DMS53 treated with DMSO at 0.1 percent for 48 hours (cell line): ENCODE results near the gene MARCHF10.

Experiments
- DNase-seq: peaks from one replicate; lab custom pipeline; 2025; ENCODE audit not compliant: unreplicated experiment; lab: John Stamatoyannopoulos, UW

MARCHF10 gene

GRCh38 chr17:62822080-62822904 is 14.2 kb upstream of the MARCHF10 start:
- no peak for DNase-seq

DNA sequence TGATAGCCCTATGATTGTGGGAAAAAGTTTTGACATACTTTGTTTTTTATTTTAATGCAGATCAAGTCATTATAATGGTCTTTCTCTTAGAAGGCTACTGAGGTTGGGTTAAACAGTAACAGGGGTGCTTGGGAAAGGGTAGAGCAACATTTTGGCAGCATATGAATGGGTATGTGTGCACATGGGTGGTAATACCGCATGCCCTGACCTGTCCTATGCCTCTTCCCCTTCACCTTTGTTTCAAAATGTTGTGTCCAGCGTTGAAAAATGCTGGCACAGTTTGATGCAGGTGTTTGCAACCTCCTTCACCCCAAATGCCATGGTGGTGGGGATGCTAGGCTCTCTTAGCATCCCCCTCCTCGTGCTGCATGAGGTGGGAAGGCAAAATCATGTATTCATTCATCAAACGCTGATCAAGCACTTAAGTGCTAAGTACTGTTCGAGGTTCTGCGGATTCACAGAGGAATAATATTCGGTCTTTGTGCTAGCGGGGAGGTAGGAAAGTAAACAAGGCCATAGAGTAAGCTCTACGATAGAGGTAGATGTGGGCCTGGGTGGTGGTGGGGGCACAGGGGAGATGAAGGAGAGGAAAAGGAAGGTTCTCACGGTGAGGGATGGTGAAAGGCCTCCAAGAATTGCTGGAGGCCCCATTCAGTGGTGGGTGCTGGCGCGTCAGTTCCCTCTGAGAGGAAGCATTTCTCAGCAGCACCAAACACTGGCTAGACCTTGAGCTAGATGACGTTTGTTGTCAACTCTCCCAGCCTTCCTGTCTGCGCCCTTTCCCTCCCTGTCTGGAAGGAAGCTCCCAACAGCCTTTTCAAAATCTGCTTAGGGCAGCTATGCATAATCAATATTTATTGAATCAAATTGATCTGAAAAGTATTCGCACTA is 13.3 kb upstream of the MARCHF10 start:
- no peak for DNase-seq

DNA sequence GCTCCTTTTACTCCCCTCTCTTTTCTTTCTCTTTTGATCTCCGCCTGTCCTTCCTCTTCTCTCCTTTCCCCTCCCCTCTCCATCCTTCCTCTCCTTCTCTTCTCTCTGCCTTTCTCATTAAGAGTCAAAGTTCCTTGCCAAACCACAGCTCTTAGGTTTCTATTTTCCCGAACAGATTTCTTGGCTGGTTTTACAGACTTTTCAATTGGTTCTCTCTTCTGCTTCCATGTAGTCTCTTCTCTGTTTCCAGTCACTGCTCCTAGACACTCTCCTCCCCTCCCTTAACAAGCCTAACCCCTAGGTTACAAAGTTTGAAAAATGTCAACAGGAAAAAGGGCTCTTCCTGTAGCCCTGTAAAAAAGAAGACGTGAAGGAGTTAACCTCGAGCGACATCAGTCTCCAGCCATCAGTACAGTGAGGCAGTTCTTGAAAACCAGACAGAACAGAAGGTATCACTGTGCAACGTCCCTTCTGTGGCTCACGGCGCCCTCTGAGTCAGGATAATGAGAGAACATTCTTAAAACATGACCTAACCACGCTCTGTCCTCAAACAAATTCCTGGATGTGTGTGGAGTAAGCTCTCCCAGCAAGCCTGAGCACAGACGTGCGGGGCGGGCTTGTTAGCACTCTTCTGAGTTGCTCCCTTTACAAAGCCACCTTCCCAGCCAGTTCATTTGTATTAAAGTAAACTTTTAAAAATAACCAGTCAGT is 11.6 kb upstream of the MARCHF10 start:
- DNase-seq, result peak; percentile 29

DNA sequence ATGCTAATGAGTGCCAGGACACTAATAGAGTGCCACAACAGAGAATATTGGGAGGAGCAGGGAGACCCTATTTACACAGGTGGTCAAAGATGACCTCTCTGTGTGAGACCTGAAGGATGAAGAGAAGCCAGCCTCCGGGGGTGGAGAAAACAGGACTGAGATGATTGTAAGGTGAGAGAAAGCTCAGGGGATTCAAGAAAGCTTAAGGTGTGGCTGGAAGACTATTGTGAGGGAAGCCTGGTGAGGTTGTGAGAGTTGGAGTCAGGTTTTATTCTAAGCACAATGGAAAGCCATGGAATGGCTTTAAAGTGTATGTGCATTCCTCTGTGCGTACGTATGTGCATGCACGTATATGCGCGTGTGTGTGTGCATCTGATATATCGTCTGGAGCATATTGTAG is 10.4 kb upstream of the MARCHF10 start:
- DNase-seq, result no peak

GRCh38 chr17:62816282-62816839 is 8.2 kb upstream of the MARCHF10 start:
- DNase-seq, result no peak

DNA sequence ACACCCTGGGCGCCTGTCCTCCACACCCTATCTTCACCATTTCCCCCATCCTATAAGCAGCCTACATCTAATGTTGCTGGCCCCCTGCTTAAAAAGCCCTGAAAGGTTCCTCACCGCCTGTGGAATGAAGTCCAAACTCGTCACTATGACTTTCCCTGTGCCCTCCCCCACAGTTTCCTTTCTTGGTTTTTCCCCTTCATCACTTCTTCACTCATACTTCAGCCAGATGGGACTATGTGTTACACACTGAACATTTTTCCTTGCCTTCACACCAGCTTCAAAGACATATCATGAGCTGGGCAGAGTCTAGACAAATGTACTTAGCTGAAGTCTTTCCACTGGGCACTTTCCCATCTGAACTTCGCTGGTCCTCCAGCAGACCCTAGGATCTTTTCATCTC is 1.5 kb upstream of the MARCHF10 start:
- DNase-seq, result no peak

GRCh38 chr17:62808576-62808970 is 459 bp upstream of the MARCHF10 start:
- peak; percentile 56 for DNase-seq

GRCh38 chr17:62805234-62805633 is 2.9 kb downstream of the MARCHF10 start:
- no peak for DNase-seq

DNA sequence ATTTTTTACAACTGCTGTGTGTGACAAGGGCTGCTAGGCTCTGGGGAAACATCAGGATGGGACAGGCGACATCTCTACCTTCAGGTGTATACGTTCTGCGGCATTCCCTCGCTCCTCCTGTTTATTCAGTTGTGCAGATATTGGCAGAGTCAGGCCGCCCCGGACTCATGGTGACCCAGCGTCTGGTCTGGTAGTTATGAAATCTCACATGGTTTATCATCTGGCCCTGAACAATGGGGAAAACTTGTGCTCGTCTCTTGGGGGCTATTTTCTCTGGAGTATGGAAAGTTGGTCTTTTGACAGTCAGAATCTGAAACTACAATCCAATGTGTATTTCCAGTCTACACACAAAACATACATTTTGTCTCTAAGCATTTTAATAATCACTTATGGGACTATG is 3.3 kb downstream of the MARCHF10 start:
- DNase-seq, result peak; percentile 27

GRCh38 chr17:62804025-62804424 is 4.1 kb downstream of the MARCHF10 start:
- no peak for DNase-seq

DNA sequence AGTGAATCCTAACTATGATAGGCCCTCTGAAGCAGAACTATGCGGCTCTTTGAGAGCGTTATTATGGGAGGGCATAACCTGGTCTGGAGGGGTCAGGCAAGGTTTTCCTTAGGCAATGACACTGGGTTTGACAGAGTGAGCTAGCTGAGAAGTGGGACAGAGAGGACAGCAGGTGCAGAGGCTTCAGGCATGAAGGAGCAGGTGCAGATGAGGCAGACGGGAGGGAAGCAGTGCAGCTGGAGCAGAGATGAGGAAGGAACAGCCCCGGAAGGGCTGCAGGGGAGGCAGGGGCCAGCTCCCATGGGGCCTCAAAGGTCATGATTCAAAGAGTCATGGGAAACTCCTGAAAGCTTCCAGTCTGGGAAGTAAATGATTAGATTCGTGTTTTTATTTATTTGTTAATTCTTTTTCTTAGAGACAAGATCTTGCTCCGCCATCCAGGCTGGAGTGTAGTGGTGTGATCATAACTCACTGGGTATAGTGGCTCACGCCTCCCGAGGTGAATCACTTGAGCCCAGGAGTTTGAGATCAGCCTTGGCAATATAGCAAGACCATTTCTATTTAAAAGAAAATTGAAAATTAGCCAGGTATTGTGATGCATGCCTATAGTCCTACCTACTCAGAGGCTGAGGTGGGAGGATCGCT is 5.4 kb downstream of the MARCHF10 start:
- DNase-seq, result peak; percentile 78

DNA sequence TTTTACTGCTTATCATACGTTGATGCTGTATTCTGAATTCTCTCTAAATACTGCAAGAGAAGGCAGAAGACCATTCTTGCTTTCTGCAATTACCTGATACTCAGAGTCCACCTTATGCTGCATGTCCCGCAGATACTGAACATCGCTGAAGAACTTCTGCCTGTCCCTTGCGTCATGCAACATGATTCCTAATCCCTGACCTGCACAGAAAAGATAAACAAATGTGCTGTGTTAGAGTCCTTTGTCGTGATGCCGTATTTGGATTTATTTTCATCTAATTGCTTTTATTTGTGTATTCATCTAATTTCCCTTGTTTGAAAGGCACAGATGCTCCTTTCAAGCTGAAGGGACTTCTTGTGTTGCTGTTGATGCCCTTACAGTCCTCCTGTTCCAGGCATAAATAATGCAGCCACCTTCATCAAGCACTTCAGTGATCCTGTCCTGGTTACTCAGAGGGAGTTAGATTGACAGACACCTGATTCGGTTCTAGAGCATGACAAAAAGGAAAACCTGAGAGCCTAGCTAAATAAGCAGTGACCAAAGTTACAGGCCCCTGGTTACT is 6.5 kb downstream of the MARCHF10 start:
- peak; percentile 76 for DNase-seq

- DNase-seq, result peak; percentile 49
Observed at GRCh38 chr17:62800585-62800984, 7.5 kb downstream of the MARCHF10 start.

GRCh38 chr17:62797959-62798358 is 10.2 kb downstream of the MARCHF10 start:
- no peak for DNase-seq

DNA sequence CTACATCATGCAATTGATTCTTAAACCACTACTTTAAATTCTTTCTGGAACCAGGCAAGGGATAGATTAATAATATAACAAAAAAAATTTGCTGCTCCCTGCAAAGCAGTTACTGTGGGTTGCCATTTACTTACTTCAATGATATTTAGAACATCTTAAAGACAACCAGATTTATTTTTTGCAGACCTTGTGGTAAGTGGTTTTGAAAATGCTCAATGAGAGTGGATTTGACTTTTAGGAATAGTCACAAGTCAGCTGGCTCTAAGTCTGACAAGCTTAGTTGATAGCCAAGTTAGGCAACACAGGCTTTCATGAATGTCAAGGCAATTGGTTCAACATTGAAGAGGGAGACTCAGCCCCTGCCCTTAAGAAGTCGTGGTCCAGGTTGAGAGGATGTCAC is 11.8 kb downstream of the MARCHF10 start:
- no peak for DNase-seq

GRCh38 chr17:62794666-62794971 is 13.5 kb downstream of the MARCHF10 start:
- no peak for DNase-seq

GRCh38 chr17:62793919-62794665 is 14.0 kb downstream of the MARCHF10 start:
- DNase-seq, result no peak

- DNase-seq, result no peak
Observed at GRCh38 chr17:62792447-62792800, 15.7 kb downstream of the MARCHF10 start.

GRCh38 chr17:62791767-62792446 is 16.2 kb downstream of the MARCHF10 start:
- peak; percentile 92 for DNase-seq
